HG03139 (cell line): ENCODE data around the gene RPL13.
"Not testable (repeated sequence)": the region's sequence is repeated elsewhere in the genome, so short reads cannot be mapped to it uniquely, and the experiment has no call there.

Experiments used
- ATAC-seq: cut with Tn5 transposase; IDR thresholded peaks from one replicate; pipeline ENCODE4 v1.9.1; 2021; ENCODE audit not compliant: unreplicated experiment

RPL13 gene

GRCh38 chr16:89576153-89577054, 15.9 kb downstream of the RPL13 start:
- ATAC-seq, result no peak

DNA sequence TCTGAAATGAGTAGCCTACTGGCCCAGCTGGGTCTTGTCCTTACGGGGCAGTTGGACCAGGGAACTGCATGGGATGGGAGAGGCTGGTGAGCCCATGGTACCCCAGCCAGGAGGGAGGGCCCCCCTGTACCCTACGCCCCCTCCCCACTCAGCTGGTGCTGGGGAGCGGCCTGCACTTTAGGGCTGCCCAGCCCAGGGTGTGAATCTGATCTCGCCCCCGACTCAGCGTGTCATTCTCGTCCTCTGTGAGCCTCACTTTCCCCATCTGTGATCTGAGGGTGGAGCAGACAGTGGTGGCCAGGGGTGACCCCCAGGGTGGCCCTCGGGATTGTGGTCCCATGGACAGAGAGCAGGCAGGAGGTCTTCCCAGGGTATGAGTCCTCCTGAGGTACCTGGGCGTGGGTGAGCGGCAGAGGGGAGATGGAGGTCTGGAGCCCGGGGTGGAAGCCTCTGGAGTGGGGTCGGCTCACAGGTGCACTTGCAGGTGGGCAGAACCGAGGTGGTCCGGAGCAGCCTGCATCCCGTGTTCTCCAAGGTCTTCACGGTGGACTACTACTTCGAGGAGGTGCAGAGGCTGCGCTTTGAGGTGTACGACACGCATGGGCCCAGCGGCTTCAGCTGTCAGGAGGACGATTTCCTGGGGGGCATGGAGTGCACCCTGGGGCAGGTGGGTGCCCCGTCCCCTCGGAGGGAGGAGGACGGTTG, 16.7 kb downstream of the RPL13 start:
- ATAC-seq, result no peak

DNA sequence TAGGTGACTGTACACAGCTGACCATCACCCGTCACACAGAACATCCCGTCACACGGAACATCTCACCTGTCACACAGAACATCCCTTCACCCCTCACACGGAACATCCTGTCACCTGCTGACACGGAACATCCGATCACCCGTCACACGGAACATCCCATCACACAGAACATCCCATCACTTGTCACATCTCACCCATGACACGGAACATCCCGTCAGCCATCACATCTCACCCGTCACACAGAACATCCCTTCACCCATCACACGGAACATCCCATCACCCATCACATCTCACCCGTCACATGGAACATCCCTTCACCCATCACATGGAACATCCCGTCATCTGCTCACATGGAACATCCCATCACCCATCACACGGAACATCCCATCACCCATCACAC, 18.9 kb downstream of the RPL13 start:
- no peak for ATAC-seq

DNA sequence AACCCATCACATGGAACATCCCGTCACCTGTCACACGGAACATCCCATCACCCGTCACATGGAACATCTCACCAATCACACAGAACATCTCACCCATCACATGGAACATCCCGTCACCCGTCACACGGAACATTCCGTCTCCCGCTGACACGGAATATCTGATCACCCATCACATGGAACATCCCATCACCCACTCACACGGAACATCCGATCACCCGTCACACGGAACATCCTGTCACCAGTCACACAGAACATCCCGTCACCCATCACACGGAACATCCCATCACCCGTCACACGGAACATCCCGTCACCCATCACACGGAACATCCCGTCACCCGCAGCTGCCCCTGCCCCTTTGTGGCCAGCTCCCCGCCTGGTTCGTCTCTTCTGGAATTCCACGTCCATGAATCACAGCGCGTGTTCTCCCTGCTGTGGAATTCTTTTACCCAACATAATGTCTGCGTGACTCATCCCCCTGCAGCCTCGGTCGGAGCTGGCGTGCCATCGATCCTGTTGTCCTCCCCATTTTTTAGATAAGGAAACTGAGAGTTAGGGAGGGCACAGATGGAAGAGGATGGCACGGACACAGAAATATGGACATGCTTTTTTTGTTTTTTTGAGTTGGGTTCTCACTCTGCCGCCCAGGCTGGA, 20.7 kb downstream of the RPL13 start:
- ATAC-seq, result no peak

GRCh38 chr16:89581861-89582563, 21.5 kb downstream of the RPL13 start:
- no peak for ATAC-seq

- ATAC-seq, result no peak
Observed at GRCh38 chr16:89582614-89583196, 22.2 kb downstream of the RPL13 start.

GRCh38 chr16:89583197-89583894, 22.9 kb downstream of the RPL13 start:
- no peak for ATAC-seq

DNA sequence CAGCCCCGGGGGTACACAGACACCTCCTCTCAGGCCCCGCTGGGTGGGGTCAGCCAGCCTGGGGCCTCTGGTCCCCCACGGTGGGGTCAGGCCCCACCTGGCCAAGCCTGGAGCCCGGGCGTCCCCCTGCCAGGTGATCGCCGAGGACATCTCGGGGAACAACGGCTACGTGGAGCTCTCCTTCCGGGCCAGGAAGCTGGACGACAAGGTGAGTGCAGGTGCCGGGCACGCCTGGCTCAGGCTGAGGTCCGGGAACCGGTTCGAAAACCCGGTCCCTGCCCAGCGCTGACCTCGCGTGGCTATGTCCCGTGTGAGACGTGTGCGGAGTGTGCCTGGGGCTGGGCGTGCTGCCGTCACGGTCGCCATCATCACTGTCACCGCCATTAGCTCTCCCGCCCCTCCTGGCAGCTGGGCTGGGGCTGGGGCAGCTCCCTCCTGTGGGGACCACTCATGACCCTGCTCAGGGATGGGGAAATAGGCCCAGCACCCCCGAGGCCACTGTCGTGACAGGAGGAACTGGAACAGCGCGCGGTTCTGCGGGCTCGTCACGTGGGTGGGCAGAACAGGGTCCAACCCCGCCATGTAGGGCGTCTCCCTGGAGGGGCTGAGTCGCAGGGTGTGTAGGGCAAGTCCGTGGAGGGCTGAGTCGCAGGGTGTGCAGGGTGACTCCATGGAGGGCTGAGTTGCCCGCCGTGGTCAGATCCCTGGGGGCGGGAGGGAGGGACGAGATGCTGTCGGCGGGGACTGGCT, 23.6 kb downstream of the RPL13 start:
- ATAC-seq, result no peak

DNA sequence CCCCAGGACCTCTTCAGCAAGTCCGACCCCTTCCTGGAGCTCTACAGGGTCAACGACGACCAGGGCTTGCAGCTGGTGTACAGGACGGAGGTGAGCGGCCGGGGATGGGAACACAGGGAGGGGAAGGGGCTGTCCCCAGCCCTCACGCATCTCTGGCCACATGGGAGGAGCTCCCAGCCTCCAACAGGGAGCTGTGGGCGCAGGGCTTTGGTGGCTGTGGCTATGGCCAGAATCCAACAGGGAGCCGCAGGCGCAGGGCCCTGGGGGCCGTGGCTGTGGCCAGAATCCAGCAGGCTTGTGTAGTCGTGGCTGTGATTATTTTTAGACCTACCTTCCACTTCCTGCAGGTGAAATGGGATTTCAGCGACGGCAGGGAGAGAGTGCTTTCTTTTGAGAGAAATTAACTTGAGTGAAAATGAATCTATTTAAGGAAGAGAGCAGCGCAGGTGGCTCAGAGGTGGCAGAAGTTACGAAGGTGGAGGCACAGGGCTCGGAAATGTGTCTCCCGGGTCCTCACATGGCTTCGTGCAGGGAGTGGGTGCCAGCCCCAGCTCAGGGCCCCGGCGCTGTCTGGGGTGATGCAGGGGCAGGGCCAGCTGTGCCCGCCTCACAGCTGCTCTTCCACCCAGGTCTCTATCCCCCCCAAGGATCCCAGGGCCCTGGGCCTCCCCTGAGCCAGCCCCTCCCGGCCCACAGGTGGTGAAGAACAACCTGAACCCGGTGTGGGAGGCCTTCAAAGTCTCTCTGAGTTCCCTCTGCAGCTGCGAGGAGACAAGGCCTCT, 24.5 kb downstream of the RPL13 start:
- ATAC-seq, result no peak

GRCh38 chr16:89586218-89586617, 25.7 kb downstream of the RPL13 start:
- no peak for ATAC-seq

- no peak for ATAC-seq
Observed at GRCh38 chr16:89586853-89587252, 26.4 kb downstream of the RPL13 start.

GRCh38 chr16:89587676-89588075, 27.2 kb downstream of the RPL13 start:
- not testable (repeated sequence) for ATAC-seq

DNA sequence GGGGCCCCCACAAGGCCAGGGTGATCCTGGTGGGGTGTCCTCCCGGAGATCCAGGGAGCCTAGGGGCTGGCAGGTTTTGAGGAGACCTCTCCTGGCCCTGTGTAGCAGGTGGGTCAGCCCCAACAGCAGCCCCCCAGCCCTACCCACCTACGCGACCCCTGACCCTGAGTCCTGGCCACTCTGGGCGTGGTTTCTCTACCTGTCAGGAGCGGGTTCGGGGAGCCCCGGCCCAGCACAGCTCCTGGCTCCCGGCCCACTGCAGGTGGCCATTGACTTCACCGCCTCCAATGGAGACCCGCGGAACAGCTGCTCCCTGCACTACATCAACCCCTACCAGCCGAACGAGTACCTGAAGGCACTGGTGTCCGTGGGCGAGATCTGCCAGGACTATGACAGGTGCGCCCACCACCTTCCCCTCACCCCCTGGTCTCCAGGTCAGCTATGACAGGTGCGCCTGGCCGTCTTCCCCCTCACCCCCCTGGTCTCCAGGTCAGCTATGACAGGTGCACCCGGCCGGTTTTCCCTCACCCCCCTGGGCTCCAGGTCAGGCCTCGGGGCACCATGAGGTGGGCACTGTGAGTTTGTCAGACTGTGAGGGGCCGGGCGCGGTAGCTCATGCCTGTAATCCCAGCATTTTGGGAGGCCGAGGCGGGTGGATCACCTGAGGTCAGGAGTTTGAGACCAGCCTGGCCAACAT, 28.1 kb downstream of the RPL13 start:
- no peak for ATAC-seq

GRCh38 chr16:89589241-89589926, 28.9 kb downstream of the RPL13 start:
- ATAC-seq, result no peak

- no peak for ATAC-seq
Observed at GRCh38 chr16:89593841-89594240, 33.4 kb downstream of the RPL13 start.

- ATAC-seq, result no peak
Observed at GRCh38 chr16:89595330-89596060, 35.0 kb downstream of the RPL13 start.
